NT2/D1 (cell line): ENCODE results near the gene HTN3.

Source experiments
- YY1 ChIP-seq: IDR thresholded peaks from 2 replicates; pipeline ENCODE4 v1.6.1; 2011; ENCODE audit not compliant: insufficient read length, insufficient read depth
- ZNF274 ChIP-seq: IDR thresholded peaks from 2 replicates; pipeline ENCODE4 v1.6.1; 2011; ENCODE audit warnings: mild to moderate bottlenecking, low read depth, low read length

GRCh38 chr4:70002507-70002906 is 25.8 kb upstream of the HTN3 start:
- TF ChIP-seq YY1: no peak
- TF ChIP-seq ZNF274: no peak
